B cell (primary cell): ENCODE measurements around the gene AGAP6. TPM values are rescaled to one million over a fixed set of nuclear protein-coding genes. Genes with fewer than 3 reads are reported as not detected.
"Not testable (repeated sequence)": the region's sequence is repeated elsewhere in the genome, so short reads cannot be mapped to it uniquely, and the experiment has no call there.

Experiments
- ATAC-seq: fragments of 200-7000 bp; cut with Tn5 transposase; one replicate; pipeline ENCODE4 v1.10.0; 2021; ENCODE audit warnings: low read depth, mild to moderate bottlenecking, moderate number of reproducible peaks, moderate library complexity
- CTCF ChIA-PET: fragments of 350-600 bp; sonication (Branson Sonifier 250); formaldehyde crosslinking; loops from one replicate; lab custom pipeline; 2021; ENCODE audit warnings: antibody characterized with exemption, inconsistent platforms; lab: Charles Lee
- POLR2A ChIA-PET: fragments of 350-600 bp; sonication (Branson Sonifier 250); formaldehyde crosslinking; loops from one replicate; lab custom pipeline; 2021; ENCODE audit warnings: antibody characterized with exemption; lab: Charles Lee
- DNase-seq: peaks from one replicate; pipeline ENCODE4 v3.0.0; 2013
- H2AFZ ChIP-seq: 2 replicates; pipeline ENCODE4 v1.6.1; 2012; ENCODE audit warnings: mild to moderate bottlenecking, low read depth, low read length; ENCODE audit not compliant: insufficient read depth, poor library complexity, severe bottlenecking
- H3K27ac ChIP-seq, 2 donors: 1 replicate in 1 of 2; 2 replicates in 1 of 2; pipeline ENCODE4 v1.5.1; 2012 to 2013; ENCODE audit warnings: low read length in 2 of 2, mild to moderate bottlenecking in 2 of 2, moderate library complexity in 1 of 2
- H3K27me3 ChIP-seq, 4 experiments: fragments of 200-600 bp in 1 of 4; sonication (generic) in 1 of 4; replicated peaks in 1 of 4; 1 replicate in 2 of 4; 2 replicates in 2 of 4; pipeline versions ENCODE4 v1.6.1 to v1.7.0; 2013 to 2016; ENCODE audit warnings: low read length in 3 of 4, mild to moderate bottlenecking in 2 of 4, mixed read lengths in 1 of 4, moderate library complexity in 1 of 4; ENCODE audit not compliant: insufficient read depth in 4 of 4, control insufficient read depth in 3 of 4; ENCODE audit errors: control extremely low read depth in 1 of 4
- H3K36me3 ChIP-seq, 2 experiments: replicated peaks in 1 of 2; 1 replicate in 1 of 2; 2 replicates in 1 of 2; pipeline versions ENCODE4 v1.6.1 to v1.7.1; 2013; ENCODE audit warnings: low read length in 1 of 2; ENCODE audit not compliant: insufficient read depth in 2 of 2, control insufficient read depth in 1 of 2; ENCODE audit errors: control extremely low read depth in 1 of 2, extremely low read depth in 1 of 2
- H3K4me1 ChIP-seq, 2 donors: fragments of 200-600 bp in 1 of 2; sonication (generic) in 1 of 2; 1 replicate in 1 of 2; 2 replicates in 1 of 2; pipeline versions ENCODE4 v1.5.1 to v1.6.1; 2013 to 2017; ENCODE audit warnings: low read length in 2 of 2; ENCODE audit not compliant: control insufficient read depth in 2 of 2, insufficient read depth in 2 of 2
- H3K4me2 ChIP-seq: replicated peaks from 2 replicates; pipeline ENCODE3; 2012; ENCODE audit warnings: mild to moderate bottlenecking, low read depth, low read length; ENCODE audit not compliant: poor library complexity, severe bottlenecking
- H3K4me3 ChIP-seq, 5 experiments: fragments of 200-600 bp in 1 of 5; sonication (generic) in 1 of 5; 1 replicate in 3 of 5; 2 replicates in 2 of 5; pipeline versions ENCODE4 v1.5.1 to v1.7.0; 2011 to 2016; ENCODE audit warnings: low read length in 4 of 5, mild to moderate bottlenecking in 4 of 5, low read depth in 2 of 5, control low read depth in 1 of 5, moderate library complexity in 1 of 5; ENCODE audit not compliant: insufficient read depth in 1 of 5; ENCODE audit errors: control extremely low read depth in 1 of 5, extremely low read depth in 1 of 5
- H3K79me2 ChIP-seq: fragments of 200-600 bp; sonication (generic); one replicate; pipeline ENCODE4 v1.6.0; 2016; ENCODE audit warnings: low read length; ENCODE audit not compliant: control insufficient read depth, insufficient read depth
- H3K9ac ChIP-seq: fragments of 200-600 bp; sonication (generic); 2 replicates; pipeline ENCODE4 v1.6.1; 2017; ENCODE audit warnings: mild to moderate bottlenecking, low read length, moderate library complexity
- H3K9me3 ChIP-seq, 3 donors: one replicate each; pipeline versions ENCODE4 v1.6.1 to v1.7.1; 2013; ENCODE audit warnings: low read length in 2 of 3; ENCODE audit not compliant: control insufficient read depth in 2 of 3, insufficient read depth in 1 of 3; ENCODE audit errors: control extremely low read depth in 1 of 3
- H4K20me1 ChIP-seq: 2 replicates; pipeline ENCODE4 v1.6.0; 2012; ENCODE audit warnings: mild to moderate bottlenecking, low read length; ENCODE audit not compliant: insufficient read depth, control insufficient read depth, poor library complexity, severe bottlenecking
- H3K27ac Mint-ChIP-seq: one replicate; pipeline ENCODE4 v1.8.0; 2021; ENCODE audit warnings: mixed read lengths
- H3K27me3 Mint-ChIP-seq: one replicate; pipeline ENCODE4 v1.8.0; 2021; ENCODE audit warnings: mixed read lengths
- H3K4me1 Mint-ChIP-seq: one replicate; pipeline ENCODE4 v1.8.0; 2021; ENCODE audit warnings: mixed read lengths
- H3K4me3 Mint-ChIP-seq: one replicate; pipeline ENCODE4 v1.8.0; 2021; ENCODE audit warnings: mixed read lengths
- H3K9me3 Mint-ChIP-seq: one replicate; pipeline ENCODE4 v1.8.0; 2022; ENCODE audit warnings: mixed read lengths; ENCODE audit not compliant: insufficient read depth
- WGBS: methylation state at CpG from one replicate; pipeline ENCODE4 v1.1.5; 2013; ENCODE audit warnings: missing lambda C conversion rate; ENCODE audit not compliant: insufficient coverage; 5-methylcytosine and 5-hydroxymethylcytosine counted together
- intact Hi-C: fragments of 100-400 bp; cut with micrococcal nuclease; formaldehyde crosslinking; loops from one replicate; pipeline ENCODE4 v1.10.0; 2022
- polyA plus RNA-seq: library from polyadenylated mRNA; depleted of rRNA; stranded (reverse); fragments of >200 nt; gene quantifications from 2 replicates; pipeline ENCODE4 v1.2.3, GENCODE V29; 2012
- total RNA-seq, 2 donors: library from RNA; stranded (reverse); fragments of 120-200 nt in 1 of 2; gene quantifications; 1 replicate in 1 of 2; 2 replicates in 1 of 2; pipeline versions ENCODE4 v1.2.3 to v1.2.4, GENCODE V29; 2013 to 2022

The AGAP6 gene
- total and polyA plus RNA-seq, 2 donors (not counting 1 experiment from before 2014, with no cell fraction given) = 26.3 to 41.0 TPM

GRCh38 chr10:49977756-49978155, 10.4 kb upstream of the AGAP6 start:
- H3K79me2 ChIP-seq, H3K9ac ChIP-seq, ATAC-seq, H3K36me3 ChIP-seq, H2AFZ ChIP-seq, H3K27me3 ChIP-seq, POLR2A ChIA-PET, H3K9me3 Mint-ChIP-seq, H3K4me3 Mint-ChIP-seq, H3K9me3 ChIP-seq, H3K4me1 Mint-ChIP-seq, H3K27ac ChIP-seq, H3K4me1 ChIP-seq, H4K20me1 ChIP-seq, H3K27me3 Mint-ChIP-seq, DNase-seq, CTCF ChIA-PET, intact Hi-C loops, H3K4me2 ChIP-seq, H3K27ac Mint-ChIP-seq, H3K4me3 ChIP-seq: not testable (repeated sequence)
- WGBS = no CpG with 5 or more reads among the region's 3 CpGs

- not testable (repeated sequence) for H3K27me3 Mint-ChIP-seq, H3K27ac Mint-ChIP-seq
Measured at GRCh38 chr10:49987207-49987606, 999 bp upstream of the AGAP6 start.

GRCh38 chr10:49995321-49995720, 7.1 kb downstream of the AGAP6 start:
- H3K79me2 ChIP-seq, H3K27ac Mint-ChIP-seq, H3K4me1 ChIP-seq, H3K4me2 ChIP-seq, H3K27me3 Mint-ChIP-seq, H3K9me3 ChIP-seq, intact Hi-C loops, H3K4me3 Mint-ChIP-seq, ATAC-seq, CTCF ChIA-PET, H4K20me1 ChIP-seq, H3K27me3 ChIP-seq, H2AFZ ChIP-seq, H3K27ac ChIP-seq, DNase-seq, H3K36me3 ChIP-seq, H3K9me3 Mint-ChIP-seq, H3K4me3 ChIP-seq, POLR2A ChIA-PET, H3K4me1 Mint-ChIP-seq, H3K9ac ChIP-seq: not testable (repeated sequence)
- WGBS = no CpG with 5 or more reads among the region's 5 CpGs

More at GRCh38 chr10:49987207-49987606, 999 bp upstream of the AGAP6 start:
- intact Hi-C loops, H2AFZ ChIP-seq, H3K9me3 ChIP-seq, H3K9ac ChIP-seq, H3K27ac ChIP-seq, H3K4me3 ChIP-seq, H3K79me2 ChIP-seq, H4K20me1 ChIP-seq, H3K4me2 ChIP-seq, ATAC-seq, H3K9me3 Mint-ChIP-seq, H3K4me1 Mint-ChIP-seq, H3K4me3 Mint-ChIP-seq, DNase-seq, H3K4me1 ChIP-seq, H3K36me3 ChIP-seq, POLR2A ChIA-PET, CTCF ChIA-PET, H3K27me3 ChIP-seq: not testable (repeated sequence)
- WGBS = 100% methylated on average over 1 of the region's 3 CpGs

- H3K4me3 ChIP-seq, H3K4me1 ChIP-seq, H3K27me3 Mint-ChIP-seq, H3K4me2 ChIP-seq, H2AFZ ChIP-seq, H3K9me3 ChIP-seq, H3K27ac ChIP-seq, POLR2A ChIA-PET, CTCF ChIA-PET, intact Hi-C loops, DNase-seq, H3K9me3 Mint-ChIP-seq, H3K4me1 Mint-ChIP-seq, H3K27ac Mint-ChIP-seq, ATAC-seq, H3K79me2 ChIP-seq, H3K36me3 ChIP-seq, H4K20me1 ChIP-seq, H3K4me3 Mint-ChIP-seq, H3K9ac ChIP-seq, H3K27me3 ChIP-seq: not testable (repeated sequence)
- WGBS = no CpG with 5 or more reads among the region's 7 CpGs
Measured at GRCh38 chr10:50014024-50014423, 25.8 kb downstream of the AGAP6 start.
